Hepatocyte (in vitro differentiated cells): ENCODE measurements around the gene SRSF10. TPM values are rescaled to one million over a fixed set of nuclear protein-coding genes. Genes with fewer than 3 reads are reported as not detected.
A peak's percentile ranks its signal among the peaks of the same experiment; 100 is the strongest.

Source experiments
- DNase-seq: peaks from one replicate; pipeline ENCODE4 v3.0.0-alpha.2; 2016; ENCODE audit warnings: low spot score
- H2AFZ ChIP-seq: fragments of 200-600 bp; sonication (generic); 2 replicates; pipeline ENCODE4 v1.6.0; 2016; ENCODE audit warnings: antibody characterized with exemption, mild to moderate bottlenecking
- H3K27ac ChIP-seq: fragments of 200-600 bp; sonication (generic); 2 replicates; pipeline ENCODE4 v1.5.1; 2016; ENCODE audit warnings: mild to moderate bottlenecking
- H3K27me3 ChIP-seq: fragments of 200-600 bp; sonication (generic); 2 replicates; pipeline ENCODE4 v1.6.1; 2016
- H3K36me3 ChIP-seq: fragments of 200-600 bp; sonication (generic); replicated peaks from 2 replicates; pipeline ENCODE4 v1.5.1; 2016; ENCODE audit warnings: low read depth; ENCODE audit not compliant: insufficient read depth
- H3K4me1 ChIP-seq: fragments of 200-600 bp; sonication (generic); 2 replicates; pipeline ENCODE4 v1.5.1; 2016; ENCODE audit warnings: mild to moderate bottlenecking, moderate library complexity; ENCODE audit not compliant: insufficient read depth
- H3K4me2 ChIP-seq: fragments of 200-600 bp; sonication (generic); 2 replicates; pipeline ENCODE4 v1.6.0; 2016
- H3K4me3 ChIP-seq: fragments of 200-600 bp; sonication (generic); 2 replicates; pipeline ENCODE4 v1.5.1; 2016; ENCODE audit warnings: mild to moderate bottlenecking
- H3K79me2 ChIP-seq: fragments of 200-600 bp; sonication (generic); 2 replicates; pipeline ENCODE4 v1.6.0; 2017; ENCODE audit warnings: mild to moderate bottlenecking
- H3K9me2 ChIP-seq: fragments of 200-600 bp; sonication (generic); replicated peaks from 2 replicates; pipeline ENCODE4 v1.6.0; 2017; ENCODE audit warnings: mild to moderate bottlenecking; ENCODE audit not compliant: insufficient read depth
- H3K9me3 ChIP-seq: fragments of 200-600 bp; sonication (generic); 2 replicates; pipeline ENCODE4 v1.5.1; 2016; ENCODE audit warnings: low read depth, mild to moderate bottlenecking
- H4K20me1 ChIP-seq: fragments of 200-600 bp; sonication (generic); 2 replicates; pipeline ENCODE4 v1.6.0; 2016; ENCODE audit warnings: mild to moderate bottlenecking; ENCODE audit not compliant: insufficient read depth, poor library complexity, severe bottlenecking
- EZH2 ChIP-seq: fragments of 200-600 bp; sonication (generic); IDR thresholded peaks from 2 replicates; pipeline ENCODE4 v1.6.1; 2016; ENCODE audit warnings: antibody characterized with exemption, mild to moderate bottlenecking, borderline replicate concordance
- EZH2phosphoT487 ChIP-seq: fragments of 200-600 bp; sonication (generic); IDR thresholded peaks from one replicate; pipeline ENCODE4 v1.6.1; 2018; ENCODE audit warnings: antibody characterized with exemption, mild to moderate bottlenecking, low read depth, moderate library complexity; ENCODE audit not compliant: unreplicated experiment, severe bottlenecking
- WGBS: methylation state at CpG from one replicate; pipeline ENCODE4 v1.1.6; 2016; ENCODE audit warnings: low lambda C conversion rate; ENCODE audit errors: missing lambda C conversion rate; 5-methylcytosine and 5-hydroxymethylcytosine counted together
- polyA plus RNA-seq: library from polyadenylated mRNA; unstranded; fragments of >200 nt; fragmentation: Nextera tagmentation; extraction: Ambion mirVana; gene quantifications from 2 replicates; pipeline ENCODE4 v1.2.1, GENCODE V29; 2016
- total RNA-seq: library from RNA; depleted of rRNA; stranded (reverse); fragments of >200 nt; gene quantifications from 2 replicates; pipeline ENCODE4 v1.2.3, GENCODE V29; 2014
- TF ChIP-seq, protein P1 (sequence below): fragments of 200-600 bp; sonication (generic); IDR thresholded peaks from 2 replicates; pipeline ENCODE4 v1.5.1; 2016; ENCODE audit warnings: antibody characterized with exemption, mild to moderate bottlenecking; ENCODE audit not compliant: poor library complexity

The SRSF10 gene
- total and polyA plus RNA-seq, 2 experiments from 2014 or later, result 113 to 125 TPM

DNA sequence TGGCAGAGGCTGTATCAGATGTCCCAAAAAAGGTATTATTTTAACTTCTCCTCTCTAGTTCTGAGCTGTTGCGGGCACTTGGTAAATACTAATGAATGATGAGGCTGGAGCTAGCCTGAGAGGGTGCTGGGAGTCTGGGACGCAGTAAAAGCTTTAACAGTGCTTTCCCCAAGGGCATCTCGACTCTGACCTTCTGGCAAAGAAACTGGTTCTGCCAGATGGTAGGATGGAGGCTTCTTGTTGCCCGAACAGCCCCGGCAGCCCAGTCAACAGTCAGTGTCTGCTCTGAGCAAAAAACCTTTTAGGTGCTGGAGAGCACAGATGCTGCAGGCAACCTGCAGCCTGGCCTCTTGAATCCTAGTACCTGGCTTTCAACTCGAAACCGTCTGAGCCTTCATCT lies 23.0 kb downstream of the SRSF10 start:
- Histone ChIP-seq H3K4me1 (no peaks in the 10 kb centered on the region), H3K36me3 (no peaks in the 10 kb centered on the region), H3K27me3 (no peaks in the 10 kb centered on the region), H3K9me3 (no peaks in the 10 kb centered on the region), H3K27ac (no peak overlapping the region), H3K4me3 (no peak overlapping the region), H3K79me2 (peaks cover 22% of the 10 kb centered on the region), H3K4me2 (no peak overlapping the region), H4K20me1 (peaks cover 8% of the 10 kb centered on the region), H2AFZ (no peak overlapping the region), H3K9me2 (no peaks in the 10 kb centered on the region)
- DNase-seq, result peak; percentile 28
- 37% methylated on average over 7 of the region's 7 CpGs for WGBS
- TF ChIP-seq, protein P1, sequence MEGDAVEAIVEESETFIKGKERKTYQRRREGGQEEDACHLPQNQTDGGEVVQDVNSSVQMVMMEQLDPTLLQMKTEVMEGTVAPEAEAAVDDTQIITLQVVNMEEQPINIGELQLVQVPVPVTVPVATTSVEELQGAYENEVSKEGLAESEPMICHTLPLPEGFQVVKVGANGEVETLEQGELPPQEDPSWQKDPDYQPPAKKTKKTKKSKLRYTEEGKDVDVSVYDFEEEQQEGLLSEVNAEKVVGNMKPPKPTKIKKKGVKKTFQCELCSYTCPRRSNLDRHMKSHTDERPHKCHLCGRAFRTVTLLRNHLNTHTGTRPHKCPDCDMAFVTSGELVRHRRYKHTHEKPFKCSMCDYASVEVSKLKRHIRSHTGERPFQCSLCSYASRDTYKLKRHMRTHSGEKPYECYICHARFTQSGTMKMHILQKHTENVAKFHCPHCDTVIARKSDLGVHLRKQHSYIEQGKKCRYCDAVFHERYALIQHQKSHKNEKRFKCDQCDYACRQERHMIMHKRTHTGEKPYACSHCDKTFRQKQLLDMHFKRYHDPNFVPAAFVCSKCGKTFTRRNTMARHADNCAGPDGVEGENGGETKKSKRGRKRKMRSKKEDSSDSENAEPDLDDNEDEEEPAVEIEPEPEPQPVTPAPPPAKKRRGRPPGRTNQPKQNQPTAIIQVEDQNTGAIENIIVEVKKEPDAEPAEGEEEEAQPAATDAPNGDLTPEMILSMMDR, result no peak
- TF ChIP-seq EZH2 (no peak), EZH2phosphoT487 (no peak)

DNA sequence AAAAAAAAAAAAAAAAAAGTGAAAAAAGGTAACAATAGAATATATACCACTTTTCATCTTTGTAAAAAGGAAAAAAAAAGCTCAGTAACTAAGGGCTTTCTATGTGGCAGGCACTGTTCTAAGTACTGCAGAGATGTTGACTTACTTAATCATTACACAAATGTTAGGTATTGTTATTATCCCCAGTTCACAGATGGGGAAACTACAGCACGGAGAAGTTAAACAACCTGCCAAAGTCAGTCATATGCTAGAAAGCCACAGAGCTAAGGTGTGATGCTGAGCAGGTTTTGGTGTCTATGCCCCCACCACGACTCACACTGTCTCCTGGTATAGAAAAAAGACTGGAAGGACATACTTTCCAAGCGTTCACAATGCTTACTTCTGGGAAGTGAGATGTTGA lies 27.1 kb downstream of the SRSF10 start:
- Histone ChIP-seq H3K4me2 (no peak overlapping the region), H3K9me2 (no peaks in the 10 kb centered on the region), H3K9me3 (no peaks in the 10 kb centered on the region), H3K27ac (no peak overlapping the region), H3K36me3 (no peaks in the 10 kb centered on the region), H3K4me3 (no peak overlapping the region), H4K20me1 (no peaks in the 10 kb centered on the region), H2AFZ (no peak overlapping the region), H3K79me2 (no peaks in the 10 kb centered on the region), H3K27me3 (no peaks in the 10 kb centered on the region), H3K4me1 (no peaks in the 10 kb centered on the region)
- TF ChIP-seq, protein P1, result no peak
- TF ChIP-seq EZH2 (no peak), EZH2phosphoT487 (no peak)
- no peak for DNase-seq
- WGBS, result 81% methylated on average over 3 of the region's 3 CpGs

DNA sequence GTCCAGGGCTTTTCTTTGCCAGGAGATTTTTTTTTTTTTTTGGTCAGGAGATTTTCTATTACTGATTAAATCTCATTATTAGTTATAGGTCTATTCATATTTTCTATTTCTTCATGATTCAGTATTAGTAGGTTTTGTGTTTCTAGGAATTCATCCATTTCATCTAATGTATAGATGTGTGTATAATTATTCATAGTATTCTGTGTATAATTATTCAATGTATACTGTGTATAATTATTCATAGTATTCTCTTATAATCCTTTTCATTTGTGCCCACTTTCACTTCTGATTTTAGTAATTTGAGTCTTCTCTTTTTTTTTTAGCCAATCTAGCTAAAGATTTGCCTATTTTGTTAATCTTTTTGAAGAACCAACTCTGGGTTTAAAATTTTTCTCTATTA lies 32.8 kb downstream of the SRSF10 start:
- Histone ChIP-seq H3K9me2 (no peaks in the 10 kb centered on the region), H3K27me3 (no peaks in the 10 kb centered on the region), H3K9me3 (no peaks in the 10 kb centered on the region), H3K36me3 (no peaks in the 10 kb centered on the region), H3K27ac (no peak overlapping the region), H3K4me1 (no peaks in the 10 kb centered on the region), H4K20me1 (no peaks in the 10 kb centered on the region), H3K79me2 (no peaks in the 10 kb centered on the region), H2AFZ (no peak overlapping the region), H3K4me2 (no peak overlapping the region), H3K4me3 (no peak overlapping the region)
- DNase-seq, result no peak
- TF ChIP-seq, protein P1, result no peak
- TF ChIP-seq EZH2, result no peak
- TF ChIP-seq EZH2phosphoT487, result no peak

DNA sequence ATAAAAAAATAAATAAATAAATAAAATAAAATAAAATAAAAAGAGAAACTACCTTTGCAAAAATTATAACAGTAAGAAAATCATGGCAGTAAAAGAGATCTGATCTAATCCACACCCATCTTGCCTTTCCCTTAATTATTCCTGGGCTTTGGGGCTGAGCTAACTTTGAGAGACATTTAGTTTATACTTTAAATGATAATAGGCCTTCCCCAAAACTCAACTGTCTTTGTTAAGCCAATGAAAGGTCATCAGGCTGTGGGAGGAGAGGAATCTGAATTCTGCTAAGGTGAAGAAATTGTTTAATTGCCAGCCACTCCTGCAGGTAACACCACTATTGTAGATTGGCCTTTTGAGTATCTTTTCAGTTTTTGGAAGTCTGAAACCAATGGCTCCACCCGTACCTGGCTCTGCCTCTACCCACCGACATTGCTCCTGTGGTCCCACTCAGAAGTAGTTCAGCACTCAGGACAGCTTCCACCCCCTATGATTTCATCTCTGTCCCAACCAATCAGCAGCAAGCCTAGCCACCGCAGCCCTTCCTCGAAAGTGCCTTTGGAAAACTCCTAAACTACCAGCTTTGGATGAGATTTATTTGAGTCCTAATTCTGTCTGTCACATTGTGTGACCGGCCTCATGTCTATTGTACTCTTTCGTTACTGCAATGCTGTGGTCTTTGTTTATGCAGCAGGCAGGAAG lies 43.5 kb downstream of the SRSF10 start:
- Histone ChIP-seq H3K4me1 (no peaks in the 10 kb centered on the region), H4K20me1 (no peaks in the 10 kb centered on the region), H3K27ac (no peak overlapping the region), H2AFZ (no peak overlapping the region), H3K4me2 (no peak overlapping the region), H3K27me3 (no peaks in the 10 kb centered on the region), H3K79me2 (no peaks in the 10 kb centered on the region), H3K9me3 (no peaks in the 10 kb centered on the region), H3K9me2 (no peaks in the 10 kb centered on the region), H3K36me3 (no peaks in the 10 kb centered on the region), H3K4me3 (no peak overlapping the region)
- TF ChIP-seq EZH2phosphoT487 (no peak), EZH2 (no peak)
- TF ChIP-seq, protein P1, result no peak
- no peak for DNase-seq
- 22% methylated on average over 6 of the region's 6 CpGs for WGBS
